Neural crest cell (in vitro differentiated cells): ENCODE measurements around the gene CPA5. TPM values are rescaled to one million over a fixed set of nuclear protein-coding genes. Genes with fewer than 3 reads are reported as not detected.

Source experiments
- DNase-seq: peaks from one replicate; pipeline ENCODE4 v3.0.0; 2021; ENCODE audit warnings: low read depth, mixed read lengths, low spot score
- H3K27ac Mint-ChIP-seq: one replicate; pipeline ENCODE4 v1.8.0; 2021; ENCODE audit warnings: mild to moderate bottlenecking, mixed read lengths; ENCODE audit not compliant: unreplicated experiment
- H3K27me3 Mint-ChIP-seq: 2 replicates; pipeline ENCODE4 v1.8.0; 2021; ENCODE audit warnings: low read depth, mild to moderate bottlenecking, mixed read lengths
- H3K36me3 Mint-ChIP-seq: 2 replicates; pipeline ENCODE4 v1.8.0; 2021; ENCODE audit warnings: low read depth, mild to moderate bottlenecking, mixed read lengths
- H3K4me1 Mint-ChIP-seq: 2 replicates; pipeline ENCODE4 v1.8.0; 2021; ENCODE audit warnings: mixed read lengths
- H3K4me3 Mint-ChIP-seq: one replicate; pipeline ENCODE4 v1.8.0; 2021; ENCODE audit warnings: mild to moderate bottlenecking, mixed read lengths
- H3K9me3 Mint-ChIP-seq: 2 replicates; pipeline ENCODE4 v1.8.0; 2021; ENCODE audit warnings: mixed read lengths
- total RNA-seq: library from RNA; stranded (reverse); gene quantifications from 2 replicates; pipeline ENCODE4 v1.2.1, GENCODE V29; 2021
- TF ChIP-seq, protein P1 (sequence below): fragments of 200-600 bp; sonication (generic); conservative IDR thresholded peaks from 2 replicates; pipeline ENCODE4 v1.5.0; 2021; ENCODE audit warnings: antibody characterized with exemption, mild to moderate bottlenecking

CPA5 gene
- total RNA-seq, 1 donor from 2014 or later, result not detected

DNA sequence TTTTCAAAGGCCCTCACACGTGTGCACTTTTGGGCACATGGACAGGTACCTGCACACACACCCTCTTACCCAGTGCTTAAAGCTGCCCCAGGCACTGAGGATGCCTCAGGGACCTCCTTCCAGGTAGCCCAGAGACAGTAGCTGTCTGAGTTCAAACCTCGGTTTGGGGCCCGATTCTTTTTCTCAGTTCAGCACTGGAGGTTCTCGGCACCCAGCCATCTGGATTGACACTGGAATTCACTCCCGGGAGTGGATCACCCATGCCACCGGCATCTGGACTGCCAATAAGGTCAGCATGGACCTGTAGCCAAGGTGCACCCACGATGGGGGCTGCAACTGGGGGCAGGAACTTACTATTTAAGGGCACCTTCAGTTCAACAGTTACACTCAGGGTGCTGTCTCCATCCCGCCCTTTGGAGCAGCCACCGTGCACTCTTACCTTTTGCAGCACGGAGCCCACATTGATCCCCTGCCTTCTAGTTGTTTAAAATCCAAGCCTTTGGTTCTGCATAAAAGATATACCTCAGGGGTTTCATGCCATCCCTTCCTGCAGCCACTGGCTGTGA is 17.7 kb downstream of the CPA5 start:
- no peak for DNase-seq
- Mint-ChIP-seq H3K27me3 (no peaks in the 10 kb centered on the region), H3K36me3 (peaks cover 4% of the 10 kb centered on the region), H3K4me3 (no peak overlapping the region), H3K4me1 (peaks cover 26% of the 10 kb centered on the region), H3K9me3 (peaks cover 8% of the 10 kb centered on the region), H3K27ac (no peak overlapping the region)
- TF ChIP-seq, protein P1, sequence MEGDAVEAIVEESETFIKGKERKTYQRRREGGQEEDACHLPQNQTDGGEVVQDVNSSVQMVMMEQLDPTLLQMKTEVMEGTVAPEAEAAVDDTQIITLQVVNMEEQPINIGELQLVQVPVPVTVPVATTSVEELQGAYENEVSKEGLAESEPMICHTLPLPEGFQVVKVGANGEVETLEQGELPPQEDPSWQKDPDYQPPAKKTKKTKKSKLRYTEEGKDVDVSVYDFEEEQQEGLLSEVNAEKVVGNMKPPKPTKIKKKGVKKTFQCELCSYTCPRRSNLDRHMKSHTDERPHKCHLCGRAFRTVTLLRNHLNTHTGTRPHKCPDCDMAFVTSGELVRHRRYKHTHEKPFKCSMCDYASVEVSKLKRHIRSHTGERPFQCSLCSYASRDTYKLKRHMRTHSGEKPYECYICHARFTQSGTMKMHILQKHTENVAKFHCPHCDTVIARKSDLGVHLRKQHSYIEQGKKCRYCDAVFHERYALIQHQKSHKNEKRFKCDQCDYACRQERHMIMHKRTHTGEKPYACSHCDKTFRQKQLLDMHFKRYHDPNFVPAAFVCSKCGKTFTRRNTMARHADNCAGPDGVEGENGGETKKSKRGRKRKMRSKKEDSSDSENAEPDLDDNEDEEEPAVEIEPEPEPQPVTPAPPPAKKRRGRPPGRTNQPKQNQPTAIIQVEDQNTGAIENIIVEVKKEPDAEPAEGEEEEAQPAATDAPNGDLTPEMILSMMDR, result no peak

DNA sequence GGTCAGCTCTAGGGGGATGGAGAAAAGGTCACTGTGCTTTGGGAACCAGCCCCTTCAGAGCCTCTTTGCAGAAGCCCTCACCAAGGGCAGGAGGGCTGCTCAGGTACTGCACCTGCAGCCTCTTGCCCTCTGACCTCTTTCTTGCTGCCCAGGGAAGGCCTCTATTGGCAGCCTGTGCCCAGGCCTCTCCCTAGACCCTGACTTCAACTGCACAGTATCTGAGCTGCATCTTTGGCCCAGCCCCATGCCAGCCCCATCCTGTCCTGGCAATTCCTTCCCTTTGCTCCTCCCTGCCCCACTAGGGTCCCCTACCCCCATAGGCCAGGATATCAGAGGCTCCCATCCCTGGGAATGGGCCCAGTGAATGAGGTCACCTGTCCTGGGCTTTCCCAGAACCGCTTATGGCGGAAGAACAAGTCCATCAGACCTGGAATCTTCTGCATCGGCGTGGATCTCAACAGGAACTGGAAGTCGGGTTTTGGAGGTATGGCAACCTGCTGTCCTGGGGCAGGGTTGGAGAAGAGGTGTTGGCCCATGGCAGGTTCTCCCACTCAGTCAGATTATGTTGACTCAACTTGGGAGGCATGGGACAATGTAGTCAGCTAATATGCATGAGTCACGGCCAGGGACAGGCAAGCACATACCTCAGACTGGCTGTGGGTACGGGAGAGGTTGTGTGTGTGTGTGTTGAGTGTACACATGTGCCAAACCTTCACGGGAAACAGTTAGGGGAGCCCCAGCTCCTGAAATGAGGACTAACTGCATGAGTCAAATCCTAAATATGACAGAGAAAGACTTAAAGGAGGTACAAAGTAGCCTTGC is 18.6 kb downstream of the CPA5 start:
- Mint-ChIP-seq H3K36me3 (peaks cover 4% of the 10 kb centered on the region), H3K9me3 (peaks cover 8% of the 10 kb centered on the region), H3K27me3 (no peaks in the 10 kb centered on the region), H3K27ac (no peak overlapping the region), H3K4me3 (no peak overlapping the region), H3K4me1 (peaks cover 27% of the 10 kb centered on the region)
- TF ChIP-seq, protein P1, result no peak
- DNase-seq, result no peak

DNA sequence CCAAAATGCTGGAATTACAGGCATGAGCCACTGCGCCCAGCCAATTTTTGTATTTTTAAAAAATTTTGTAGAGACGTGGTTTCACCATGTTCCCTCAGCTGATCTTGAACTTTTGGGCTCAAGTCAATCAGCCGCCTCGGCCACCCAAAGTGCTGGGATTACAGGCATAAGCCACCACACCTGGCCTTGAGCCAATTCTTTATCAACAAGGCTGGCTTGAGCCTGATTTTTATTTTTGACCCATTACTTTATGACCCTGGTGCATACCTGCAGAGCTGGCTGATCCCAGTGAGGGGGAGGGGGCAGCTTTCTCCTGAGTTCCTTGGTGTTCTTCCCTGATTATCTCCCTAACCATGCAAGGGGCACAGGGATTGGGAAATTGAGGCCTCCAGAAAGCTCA is 19.8 kb downstream of the CPA5 start:
- Mint-ChIP-seq H3K36me3 (peaks cover 4% of the 10 kb centered on the region), H3K27ac (no peak overlapping the region), H3K9me3 (peaks cover 8% of the 10 kb centered on the region), H3K27me3 (no peaks in the 10 kb centered on the region), H3K4me3 (no peak overlapping the region), H3K4me1 (peaks cover 36% of the 10 kb centered on the region)
- no peak for DNase-seq
- TF ChIP-seq, protein P1, result no peak

DNA sequence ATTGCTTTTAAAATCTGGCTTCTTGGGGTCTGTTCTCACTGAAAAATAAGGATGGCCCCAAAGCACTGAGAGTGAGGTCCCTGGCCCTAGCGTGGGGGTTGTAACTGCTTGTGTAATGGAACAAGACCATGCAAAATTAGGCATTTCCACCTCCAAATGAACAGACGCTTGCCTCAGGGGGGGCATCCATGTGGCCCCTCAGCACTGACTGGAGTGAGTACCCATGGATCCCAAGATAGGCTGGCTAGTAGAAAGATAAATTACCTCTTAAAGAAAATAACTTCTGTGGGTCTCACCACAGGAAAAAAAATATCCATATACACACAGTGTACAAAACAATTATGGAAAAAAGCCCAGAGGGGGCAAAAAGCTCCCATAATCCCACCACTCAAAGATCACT is 20.5 kb downstream of the CPA5 start:
- peaks cover 4% of the 10 kb centered on the region for H3K9me3 Mint-ChIP-seq
- peak overlapping the region; percentile 72 for H3K27ac Mint-ChIP-seq
- DNase-seq, result no peak
- no peaks in the 10 kb centered on the region for H3K27me3 Mint-ChIP-seq
- H3K4me3 Mint-ChIP-seq, result no peak overlapping the region
- TF ChIP-seq, protein P1, result no peak
- H3K4me1 Mint-ChIP-seq, result peaks cover 42% of the 10 kb centered on the region
- H3K36me3 Mint-ChIP-seq, result peaks cover 4% of the 10 kb centered on the region

DNA sequence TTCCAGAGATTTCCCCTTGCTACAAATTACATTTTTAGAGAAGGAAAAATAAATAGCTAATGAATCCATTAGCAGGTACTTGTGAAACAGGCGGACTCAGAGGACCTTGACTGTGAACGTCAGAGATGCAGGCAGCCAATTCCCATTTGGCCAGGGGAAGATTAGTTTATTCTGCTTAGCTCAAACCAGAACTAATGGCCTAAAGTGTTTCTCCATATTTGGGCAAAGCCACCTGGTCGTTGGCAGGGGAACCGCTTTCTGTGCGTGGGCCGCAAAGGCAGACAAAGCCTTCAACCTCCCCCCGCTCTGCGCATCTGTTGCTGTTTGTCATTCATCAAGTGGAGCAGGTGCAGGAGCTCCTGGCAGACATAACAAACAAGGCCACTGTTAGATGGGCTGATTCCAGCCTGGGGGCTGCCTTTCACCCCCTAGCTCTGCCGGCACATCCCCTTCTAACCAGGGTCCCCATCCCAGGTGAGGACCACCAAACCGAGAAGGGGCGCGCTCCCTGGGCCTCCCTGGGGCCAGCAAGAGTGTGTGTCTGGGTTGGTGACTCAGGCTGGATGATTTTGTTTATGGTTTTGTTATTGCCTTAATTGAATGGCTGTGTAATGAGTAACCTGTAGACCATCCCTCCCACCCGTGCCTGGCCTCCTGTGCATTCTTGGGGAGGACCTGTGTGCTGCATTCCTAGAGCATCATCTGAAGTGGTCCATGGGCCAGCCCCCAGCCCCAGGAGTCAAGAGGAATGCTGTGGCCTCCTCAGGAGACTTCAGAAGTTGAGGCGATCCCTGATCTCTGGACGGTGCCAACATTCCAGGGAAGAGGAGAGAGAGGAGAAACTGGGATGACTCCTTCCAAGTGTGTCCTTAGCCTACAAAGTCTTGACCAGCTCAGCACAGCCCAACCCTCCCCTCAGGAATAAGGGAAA is 21.2 kb downstream of the CPA5 start:
- Mint-ChIP-seq H3K36me3 (peaks cover 4% of the 10 kb centered on the region), H3K27me3 (no peaks in the 10 kb centered on the region), H3K4me3 (no peak overlapping the region), H3K27ac (peak overlapping the region; percentile 72), H3K4me1 (peaks cover 42% of the 10 kb centered on the region), H3K9me3 (no peaks in the 10 kb centered on the region)
- DNase-seq, result no peak
- TF ChIP-seq, protein P1, result no peak
